Right cardiac atrium (tissue), 5 donors: ENCODE results near the gene RPLP1. TPM values are rescaled to one million over a fixed set of nuclear protein-coding genes. Genes with fewer than 3 reads are reported as not detected.

ENCODE experiments used
- ATAC-seq, 2 donors: fragments of 200-7000 bp; cut with Tn5 transposase; one replicate each; pipeline versions ENCODE4 v1.8.0 to v1.9.1; 2020; ENCODE audit warnings: moderate library complexity in 2 of 2, mild to moderate bottlenecking in 1 of 2
- DNase-seq, 3 donors: peaks; one replicate each; pipeline ENCODE4 v3.0.0-alpha.2; 2020
- H3K27ac ChIP-seq: one replicate; pipeline ENCODE4 v1.5.1; 2013; ENCODE audit warnings: mild to moderate bottlenecking, low read length, control low read depth, moderate library complexity
- H3K27me3 ChIP-seq: one replicate; pipeline ENCODE4 v1.6.1; 2013; ENCODE audit not compliant: control insufficient read depth, insufficient read depth
- H3K4me1 ChIP-seq: one replicate; pipeline ENCODE4 v1.6.1; 2013; ENCODE audit warnings: low read length; ENCODE audit not compliant: control insufficient read depth, insufficient read depth
- H3K4me3 ChIP-seq: one replicate; pipeline ENCODE4 v1.5.1; 2013; ENCODE audit warnings: low read length, control low read depth
- H3K9me3 ChIP-seq: one replicate; pipeline ENCODE4 v1.6.1; 2013; ENCODE audit warnings: low read length; ENCODE audit not compliant: control insufficient read depth
- WGBS: extraction: QIAGEN DNeasy Blood & Tissue Kit; methylation state at CpG from one replicate; pipeline ENCODE4 v1.1.7; 2013; 5-methylcytosine and 5-hydroxymethylcytosine counted together
- intact Hi-C, 4 donors: fragments of 100-400 bp; cut with DNase I; formaldehyde crosslinking; loops; one replicate each; pipeline versions ENCODE4 v1.11.0 to v1.14.0; 2022 to 2023
- long read RNA-seq, 4 donors: library from polyadenylated mRNA; unstranded; transcript quantifications; one replicate each; pipeline ENCODE4 v2.0.0, GENCODE V29; 2020 to 2021
- polyA plus RNA-seq: library from polyadenylated mRNA; stranded (reverse); fragments of 200-250 nt; gene quantifications from one replicate; pipeline ENCODE4 v1.2.3, GENCODE V29; 2013
- total RNA-seq, 4 donors: library from RNA; stranded (reverse); fragmentation: NEBNext Ultra II Directional; extraction: Animal tissue kit (Norgen Biotek cat#: 25700); gene quantifications; one replicate each; pipeline ENCODE4 v1.2.1, GENCODE V29; 2021
- donor health status: healthy with polysubstance abuse.
- donor health status: DM: no; HTN: yes; CAD: no.
- donor health status: DM: no; HTN: no; CAD: no.
- donor health status: DM: no; HTN: yes; CAD: no; lungs with severe emphysema.
- donor health status: DM: yes; HTN: yes; CAD: no.

The RPLP1 gene
- 1,000 to 10,000 TPM in 2 of 4 donors, 100 to 1,000 TPM in 2; 899 to 1,271 (median 999) TPM for total RNA-seq
- polyA plus RNA-seq = 1,013 TPM
- long read RNA-seq, donor 1, transcript RPLP1-202 (3 exons, 445 nt) = minor isoform, 6 of 532 reads
- long read RNA-seq, donor 1, transcript RPLP1-204 (3 exons, 940 nt) = minor isoform, 11 of 532 reads
- long read RNA-seq, donor 1, transcript RPLP1-201 (4 exons, 1,197 nt) = major isoform, 513 of 532 reads
- long read RNA-seq, donor 1, partial matches to known transcripts = 0 of 532 reads
- long read RNA-seq, donor 1, other reads (novel, unspliced or antisense) = 2 of 532 reads
- long read RNA-seq, donor 2, transcript RPLP1-204 (3 exons, 940 nt) = minor isoform, 6 of 836 reads
- long read RNA-seq, donor 2, transcript RPLP1-201 (4 exons, 1,197 nt) = major isoform, 802 of 836 reads
- long read RNA-seq, donor 2, transcript RPLP1-202 (3 exons, 445 nt) = minor isoform, 5 of 836 reads
- long read RNA-seq, donor 2, partial matches to known transcripts = 20 of 836 reads
- long read RNA-seq, donor 2, other reads (novel, unspliced or antisense) = 3 of 836 reads
- long read RNA-seq, donor 3, transcript RPLP1-201 (4 exons, 1,197 nt) = major isoform, 213 of 232 reads
- long read RNA-seq, donor 3, partial matches to known transcripts = 8 of 232 reads
- long read RNA-seq, donor 3, other reads (novel, unspliced or antisense) = 7 of 232 reads
- long read RNA-seq, donor 4, transcript RPLP1-201 (4 exons, 1,197 nt) = major isoform, 432 of 444 reads
- long read RNA-seq, donor 4, partial matches to known transcripts = 6 of 444 reads
- long read RNA-seq, donor 4, other reads (novel, unspliced or antisense) = 3 of 444 reads

GRCh38 chr15:69452692-69453521 lies at the start of gene RPLP1:
Gene RPLP1 (plus strand): TSS chr15:69452818. CDS start chr15:69452949, 131 bp downstream.
- peak within 1 kb of the TSS; percentile 97 for H3K27ac ChIP-seq
- DNase-seq (peak; percentile 97 to 99 (median 98)), ATAC-seq (peak; percentile 96 to 97)
- WGBS = under 1% methylated on average over 77 of the region's 77 CpGs
- H3K4me1 ChIP-seq = peaks cover 7% of the 10 kb centered on the region
- H3K27me3 ChIP-seq = no peaks in the 10 kb centered on the region
- peak within 1 kb of the TSS; percentile 60 for H3K4me3 ChIP-seq
- H3K9me3 ChIP-seq = no peaks in the 10 kb centered on the region
- intact Hi-C loops = no loop called here

DNA sequence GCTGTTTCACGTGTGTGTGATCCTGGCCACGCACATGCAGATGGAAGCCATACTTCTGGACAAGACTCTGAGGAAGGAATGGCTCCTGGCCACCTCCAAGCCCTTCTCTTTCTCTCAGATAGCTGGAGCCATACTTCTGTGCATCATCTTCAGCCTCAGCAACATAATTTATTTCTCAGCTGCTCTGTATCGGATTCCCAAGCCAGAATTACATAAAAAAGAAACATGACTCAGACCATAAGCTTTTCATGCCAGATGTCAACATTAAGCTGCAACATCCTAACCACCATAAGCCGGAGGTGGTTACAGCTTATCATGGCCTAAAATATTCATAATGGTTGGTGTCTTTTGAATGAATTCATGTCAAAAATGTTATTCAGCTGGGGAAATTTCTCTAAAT lies 49.0 kb upstream of the RPLP1 start:
- Histone ChIP-seq H3K27me3 (no peaks in the 10 kb centered on the region), H3K4me3 (no peak overlapping the region), H3K9me3 (no peaks in the 10 kb centered on the region), H3K4me1 (no peaks in the 10 kb centered on the region), H3K27ac (no peak overlapping the region)
- 71% methylated on average over 4 of the region's 4 CpGs for WGBS
- intact Hi-C loops = no loop called here
- no peak for ATAC-seq
- DNase-seq = no peak

GRCh38 chr15:69405110-69405509 lies 47.5 kb upstream of the RPLP1 start:
- Histone ChIP-seq H3K9me3 (no peaks in the 10 kb centered on the region), H3K4me3 (no peak overlapping the region), H3K27me3 (no peaks in the 10 kb centered on the region), H3K27ac (no peak overlapping the region), H3K4me1 (no peaks in the 10 kb centered on the region)
- 52% methylated on average over 3 of the region's 3 CpGs for WGBS
- ATAC-seq = no peak
- intact Hi-C loops = no loop called here
- no peak for DNase-seq

DNA sequence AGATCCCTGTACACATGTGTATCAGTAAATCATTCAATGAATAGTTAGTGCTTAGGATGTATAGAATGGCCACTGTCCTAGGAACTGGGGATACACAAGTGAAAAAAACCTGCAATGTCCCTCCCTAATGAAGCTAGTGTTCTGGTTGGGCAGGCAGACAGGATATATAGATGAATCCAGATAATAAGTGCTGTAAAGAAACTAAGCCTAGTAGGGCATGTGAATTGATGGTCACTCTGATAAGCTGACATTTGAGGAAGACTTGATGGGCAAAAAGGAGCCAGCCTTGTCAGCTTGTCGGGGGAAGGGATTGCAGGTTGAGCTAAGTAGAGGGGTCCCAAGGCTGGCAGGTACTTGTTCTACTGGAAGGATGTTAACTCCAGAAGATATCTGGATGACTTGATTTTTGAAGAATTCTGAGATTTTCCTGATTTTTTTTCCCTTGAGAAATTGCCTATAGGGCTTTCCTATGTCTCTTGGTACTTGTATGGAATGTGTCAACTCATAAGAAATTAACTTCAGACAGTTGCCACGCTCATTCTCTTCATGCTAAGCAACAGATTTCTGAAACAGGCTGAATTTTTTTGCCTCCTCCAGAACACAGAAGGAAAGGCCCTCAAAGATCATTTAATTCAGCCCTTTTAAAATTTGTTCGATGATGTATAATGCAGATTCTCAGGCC lies 44.8 kb upstream of the RPLP1 start:
- H3K4me3 ChIP-seq = no peak overlapping the region
- ATAC-seq = no peak
- no peak overlapping the region for H3K27ac ChIP-seq
- DNase-seq = no peak
- intact Hi-C loops = no loop called here
- 90% methylated on average over 3 of the region's 3 CpGs for WGBS
- no peaks in the 10 kb centered on the region for H3K9me3 ChIP-seq
- H3K4me1 ChIP-seq = no peaks in the 10 kb centered on the region
- no peaks in the 10 kb centered on the region for H3K27me3 ChIP-seq

DNA sequence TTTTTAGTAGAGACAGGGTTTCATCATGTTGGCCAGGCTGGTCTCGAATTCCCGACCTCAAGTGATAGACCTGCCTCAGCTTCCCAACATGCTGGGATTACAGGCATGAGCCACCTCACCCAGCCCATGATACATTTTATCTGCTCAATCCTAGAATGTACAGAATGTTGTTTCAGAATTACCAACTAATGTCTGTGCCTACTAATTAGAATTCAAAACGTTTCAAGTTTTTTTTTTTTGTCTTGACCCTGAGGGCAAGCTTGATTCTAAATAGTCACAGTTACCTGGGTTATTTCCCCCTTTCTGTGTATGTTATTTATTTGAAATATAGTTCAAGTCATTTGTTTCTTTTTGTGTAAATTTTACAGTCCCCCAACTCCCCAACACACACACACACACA lies 43.8 kb upstream of the RPLP1 start:
- Histone ChIP-seq H3K4me1 (no peaks in the 10 kb centered on the region), H3K27me3 (no peaks in the 10 kb centered on the region), H3K4me3 (no peak overlapping the region), H3K9me3 (no peaks in the 10 kb centered on the region), H3K27ac (no peak overlapping the region)
- WGBS = 79% methylated on average over 3 of the region's 3 CpGs
- DNase-seq (no peak), ATAC-seq (no peak)
- intact Hi-C loops = no loop called here

GRCh38 chr15:69410248-69410874 lies 42.3 kb upstream of the RPLP1 start:
- H3K4me3 ChIP-seq = no peak overlapping the region
- H3K4me1 ChIP-seq = no peaks in the 10 kb centered on the region
- H3K9me3 ChIP-seq = no peaks in the 10 kb centered on the region
- no peak for ATAC-seq
- no peak overlapping the region for H3K27ac ChIP-seq
- intact Hi-C loops = no loop called here
- WGBS = 63% methylated on average over 9 of the region's 9 CpGs
- DNase-seq = no peak
- H3K27me3 ChIP-seq = no peaks in the 10 kb centered on the region

DNA sequence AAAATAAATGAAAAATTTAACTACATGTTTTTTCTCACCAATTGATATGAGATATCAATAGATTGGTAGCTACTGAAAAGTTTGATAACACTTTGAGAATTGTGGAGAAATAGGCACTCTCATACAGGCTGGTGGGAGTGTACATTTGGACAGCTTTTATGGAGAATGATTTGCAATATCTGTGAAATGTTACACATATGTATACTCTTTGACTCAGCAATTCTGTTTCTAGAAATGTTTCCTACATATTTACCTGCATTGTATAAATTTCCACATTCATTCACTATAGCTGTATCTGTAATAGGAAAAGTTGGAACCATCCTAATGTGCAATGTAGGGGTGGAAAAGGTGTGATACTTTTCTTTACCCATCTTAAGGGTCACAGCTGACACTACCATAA lies 40.3 kb upstream of the RPLP1 start:
- no peak overlapping the region for H3K27ac ChIP-seq

GRCh38 chr15:69412701-69413100 lies 39.9 kb upstream of the RPLP1 start:
- intact Hi-C loops = no loop called here
- 90% methylated on average over 1 of the region's 1 CpG for WGBS

More for the DNA sequence above, 40.3 kb upstream of the RPLP1 start:
- Histone ChIP-seq H3K4me3 (no peak overlapping the region), H3K27me3 (no peaks in the 10 kb centered on the region), H3K4me1 (no peaks in the 10 kb centered on the region), H3K9me3 (no peaks in the 10 kb centered on the region)
- intact Hi-C loops = no loop called here
- no peak for DNase-seq
- no peak for ATAC-seq

DNA sequence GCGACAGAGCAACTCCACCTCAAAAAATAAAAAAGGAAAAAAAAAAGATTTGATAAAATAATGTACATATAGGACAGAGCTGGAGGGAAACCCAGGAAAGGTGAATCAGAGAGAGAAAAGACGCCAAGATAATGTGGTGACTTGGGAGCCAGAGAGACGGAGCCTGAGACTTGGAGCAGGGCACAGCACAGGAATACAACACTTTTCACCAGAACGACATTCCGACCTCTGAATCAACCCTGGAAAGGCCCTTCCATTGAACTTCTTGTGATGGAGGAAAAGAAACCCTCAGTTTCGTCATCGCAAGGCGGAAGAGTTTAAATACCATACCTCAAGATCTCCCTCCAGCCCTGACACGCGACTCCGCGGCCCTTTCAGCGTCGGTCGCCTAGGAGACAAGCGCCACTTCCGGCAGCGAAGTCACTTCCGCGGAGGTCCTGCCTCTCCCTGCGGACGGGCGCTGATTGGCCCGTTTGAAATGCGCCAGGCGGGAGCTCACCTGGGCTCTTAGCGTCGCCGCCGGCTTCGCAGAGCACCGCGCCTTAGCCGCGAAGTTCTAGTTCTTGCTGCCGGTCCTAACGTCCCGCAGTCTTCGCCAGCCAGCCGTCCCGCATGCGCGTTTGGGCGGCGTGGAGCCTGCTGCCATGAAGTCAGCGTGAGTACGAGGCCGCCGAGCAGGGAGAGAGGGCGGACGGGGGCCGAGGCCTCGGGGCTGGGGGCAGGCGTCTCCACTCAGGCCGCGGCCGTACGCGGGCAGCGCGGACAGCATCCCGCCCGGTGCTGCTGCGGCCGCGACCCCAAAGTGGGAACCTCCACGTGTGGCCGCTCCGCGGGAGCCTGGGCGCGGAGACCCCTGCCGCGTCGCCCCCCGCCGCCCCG lies 38.6 kb upstream of the RPLP1 start, which contains the start of gene KIF23:
KIF23 (plus strand) TSS at position 528 of the 879 bp plus-strand sequence; CDS start at position 645, 117 bp downstream.
- DNase-seq (peak; percentile 89 to 95 (median 94)), ATAC-seq (peak; percentile 97 to 98)
- Histone ChIP-seq H3K4me3 (peak within 1 kb of the TSS; percentile 68), H3K27ac (no peak within 1 kb of the TSS), H3K9me3 (no peaks in the 10 kb centered on the region), H3K27me3 (no peaks in the 10 kb centered on the region), H3K4me1 (no peaks in the 10 kb centered on the region)
- intact Hi-C loops = no loop called here
- 2% methylated on average over 78 of the region's 78 CpGs for WGBS

More at GRCh38 chr15:69412701-69413100, 39.9 kb upstream of the RPLP1 start:
- H3K27me3 ChIP-seq = no peaks in the 10 kb centered on the region
- H3K4me1 ChIP-seq = no peaks in the 10 kb centered on the region
- no peak for ATAC-seq
- no peak for DNase-seq
- H3K4me3 ChIP-seq = no peak overlapping the region
- no peak overlapping the region for H3K27ac ChIP-seq
- H3K9me3 ChIP-seq = no peaks in the 10 kb centered on the region
